PC-3 (cell line): ENCODE measurements around the gene LIPH. TPM values are rescaled to one million over a fixed set of nuclear protein-coding genes. Genes with fewer than 3 reads are reported as not detected.
A peak's percentile ranks its signal among the peaks of the same experiment; 100 is the strongest.

ENCODE experiments used
- ATAC-seq: fragments of 200-7000 bp; cut with Tn5 transposase; 2 replicates; pipeline ENCODE4 v1.9.1; 2020; ENCODE audit warnings: mild to moderate bottlenecking, moderate library complexity
- Bru-seq: library from RNA; stranded (reverse); fragments of 400-500 nt; gene quantifications from one replicate; lab custom pipeline; 2021; lab: Mats Ljungman, UMichigan
- BruChase-seq, 2 experiments: library from RNA; stranded (reverse); fragments of 400-500 nt; gene quantifications; one replicate each; lab custom pipeline; 2021; lab: Mats Ljungman, UMichigan
- BruUV-seq: library from RNA; stranded (reverse); fragments of 400-500 nt; replicated peaks from 2 replicates; lab custom pipeline; 2021; lab: Mats Ljungman, UMichigan
- CTCF ChIA-PET: fragments of 300-600 bp; sonication (Branson Sonifier 250); formaldehyde crosslinking; loops from one replicate; lab custom pipeline; 2022; ENCODE audit warnings: antibody characterized with exemption; lab: Charles Lee
- POLR2A ChIA-PET: fragments of 300-600 bp; sonication (Branson Sonifier 250); formaldehyde crosslinking; loops from one replicate; lab custom pipeline; 2022; ENCODE audit warnings: antibody characterized with exemption; ENCODE audit not compliant: unreplicated experiment; lab: Charles Lee
- DNase-seq: peaks from one replicate; pipeline ENCODE4 v3.0.0-alpha.2; 2015
- H2AFZ ChIP-seq: fragments of 300-600 bp; sonication (generic); 2 replicates; pipeline ENCODE4 v1.6.0; 2016; ENCODE audit warnings: antibody characterized with exemption, low read length
- H3F3A ChIP-seq: fragments of 300-600 bp; sonication (generic); one replicate; pipeline ENCODE4 v1.6.0; 2017; ENCODE audit warnings: antibody characterized with exemption, low read length, control low read depth, mild to moderate bottlenecking; ENCODE audit not compliant: unreplicated experiment
- H3K27ac ChIP-seq: fragments of 300-600 bp; sonication (generic); 2 replicates; pipeline ENCODE4 v1.5.1; 2016; ENCODE audit warnings: mild to moderate bottlenecking, low read length
- H3K27me3 ChIP-seq: fragments of 300-600 bp; sonication (generic); 2 replicates; pipeline ENCODE4 v1.6.1; 2016; ENCODE audit warnings: low read length, mixed read lengths
- H3K36me3 ChIP-seq: fragments of 300-600 bp; sonication (generic); 2 replicates; pipeline ENCODE4 v1.6.1; 2016; ENCODE audit warnings: low read depth, mixed run types, low read length, mixed read lengths
- H3K4me1 ChIP-seq: fragments of 300-600 bp; sonication (generic); 2 replicates; pipeline ENCODE4 v1.5.1; 2016; ENCODE audit warnings: low read length; ENCODE audit not compliant: insufficient read depth
- H3K4me2 ChIP-seq: fragments of 300-600 bp; sonication (generic); 2 replicates; pipeline ENCODE4 v1.6.0; 2016; ENCODE audit warnings: low read length
- H3K4me3 ChIP-seq: fragments of 300-600 bp; sonication (generic); 2 replicates; pipeline ENCODE4 v1.5.1; 2016; ENCODE audit warnings: mild to moderate bottlenecking, low read length, mixed read lengths
- H3K79me2 ChIP-seq: fragments of 300-600 bp; sonication (generic); 2 replicates; pipeline ENCODE4 v1.6.1; 2017; ENCODE audit warnings: low read length, mixed read lengths
- H3K9ac ChIP-seq: fragments of 300-600 bp; sonication (generic); 2 replicates; pipeline ENCODE4 v1.6.0; 2016; ENCODE audit warnings: mild to moderate bottlenecking, low read length
- H3K9me2 ChIP-seq: fragments of 300-600 bp; sonication (generic); replicated peaks from 2 replicates; pipeline ENCODE4 v1.6.1; 2016; ENCODE audit warnings: mixed run types, low read length, mixed read lengths
- H3K9me3 ChIP-seq: fragments of 300-600 bp; sonication (generic); 2 replicates; pipeline ENCODE4 v1.6.1; 2016; ENCODE audit warnings: low read length, mixed read lengths
- H4K20me1 ChIP-seq: fragments of 300-600 bp; sonication (generic); 2 replicates; pipeline ENCODE4 v1.6.1; 2016; ENCODE audit warnings: low read length, mixed read lengths
- EZH2 ChIP-seq: fragments of 300-600 bp; sonication (generic); IDR thresholded peaks from one replicate; pipeline ENCODE4 v1.6.1; 2017; ENCODE audit warnings: antibody characterized with exemption, mild to moderate bottlenecking, low read length; ENCODE audit not compliant: unreplicated experiment
- EZH2phosphoT487 ChIP-seq: fragments of 300-600 bp; sonication (generic); IDR thresholded peaks from 2 replicates; pipeline ENCODE4 v1.6.1; 2018; ENCODE audit warnings: mild to moderate bottlenecking, antibody characterized with exemption, low read length, borderline replicate concordance
- intact Hi-C: fragments of 100-400 bp; cut with micrococcal nuclease; formaldehyde crosslinking; loops from 2 replicates; pipeline ENCODE4 v1.9.0; 2023
- long read RNA-seq: library from polyadenylated mRNA; unstranded; transcript quantifications from one replicate; pipeline ENCODE4 v2.0.0, GENCODE V29; 2021; ENCODE audit not compliant: unreplicated experiment
- total RNA-seq: library from RNA; depleted of rRNA; stranded (reverse); fragments of >200 nt; gene quantifications from 2 replicates; pipeline ENCODE4 v1.2.3, GENCODE V29; 2014; rRNA removed
- TF ChIP-seq, protein P1 (sequence below): fragments of 300-600 bp; sonication (generic); conservative IDR thresholded peaks from 2 replicates; pipeline ENCODE4 v1.5.1; 2017; ENCODE audit warnings: antibody characterized with exemption, low read depth, mild to moderate bottlenecking, low read length

The LIPH gene
- total RNA-seq, result 0.35 and 1.0 TPM in 2 replicates
- percentile 46 among the genes with signal in this experiment for Bru-seq, nascent RNA
- percentile 51 among the genes with signal in this experiment for BruChase-seq, experiment 1, labeled RNA remaining after a 6-hour chase
- BruChase-seq, experiment 2, labeled RNA remaining after a 2-hour chase, result percentile 43 among the genes with signal in this experiment
- long read RNA-seq, full-length matches to known transcripts, result 5 of 10 reads
- long read RNA-seq, partial matches to known transcripts, result 3 of 10 reads
- long read RNA-seq, other reads (novel, unspliced or antisense), result 2 of 10 reads

DNA sequence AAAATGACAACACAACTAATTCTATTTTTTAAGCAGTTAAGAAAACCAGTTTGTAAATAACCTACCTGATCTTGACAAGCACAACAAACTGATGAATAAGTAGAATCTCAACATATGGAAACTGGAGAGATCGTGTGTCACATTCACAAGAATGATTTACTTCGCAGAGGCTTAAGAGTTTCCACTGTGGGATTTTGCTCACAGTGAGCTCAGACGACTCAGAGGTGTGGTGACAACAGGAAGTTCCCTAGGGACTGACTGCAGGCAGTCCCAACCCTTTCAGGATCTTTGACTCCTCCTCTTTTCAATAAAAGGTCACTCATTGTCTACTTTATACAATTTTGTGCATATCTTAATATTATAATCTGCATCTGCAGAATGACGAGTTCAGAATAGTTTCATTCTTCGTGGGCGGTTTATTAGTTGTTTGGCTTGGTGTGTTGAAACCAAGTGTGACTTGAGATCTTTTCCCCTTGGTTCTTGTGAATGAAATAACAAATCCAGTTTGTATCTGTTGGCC, at the start of gene LIPH:
Gene LIPH (minus strand): TSS at position 231 of the 520 bp plus-strand sequence. CDS start 117 bp downstream, at position 114.
- peak within 1 kb of the TSS; percentile 39 for H3K27ac ChIP-seq
- peak within 1 kb of the TSS; percentile 34 for H3K4me3 ChIP-seq

DNA sequence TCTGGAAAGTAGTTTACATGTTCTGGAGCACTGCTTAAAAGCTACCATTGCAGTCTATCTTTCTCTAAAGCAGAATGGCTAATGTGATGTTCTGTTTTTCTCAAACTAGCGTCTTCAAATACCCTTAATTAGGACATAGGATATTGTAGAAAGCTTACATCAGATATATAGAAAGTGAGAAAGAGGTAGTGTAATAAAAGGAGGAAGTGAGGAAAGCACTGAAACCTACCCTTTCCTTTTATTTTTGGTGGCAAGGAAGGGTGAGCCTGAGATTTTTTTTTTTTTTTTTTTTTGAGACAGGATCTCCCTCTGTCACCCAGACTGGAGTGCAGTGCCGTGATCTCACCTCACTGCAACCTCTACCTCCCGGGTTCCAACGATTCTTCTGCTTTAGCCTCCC, 43.1 kb upstream of the LIPH start:
- Histone ChIP-seq H3K4me3 (no peak overlapping the region), H3K36me3 (peaks cover 20% of the 10 kb centered on the region), H3K27ac (no peak overlapping the region), H2AFZ (no peak overlapping the region), H3K9me3 (no peaks in the 10 kb centered on the region), H3F3A (no peaks in the 10 kb centered on the region), H3K79me2 (no peaks in the 10 kb centered on the region), H3K4me1 (no peaks in the 10 kb centered on the region), H4K20me1 (no peaks in the 10 kb centered on the region), H3K4me2 (no peak overlapping the region), H3K9me2 (no peaks in the 10 kb centered on the region), H3K27me3 (no peaks in the 10 kb centered on the region), H3K9ac (no peak overlapping the region)
- TF ChIP-seq EZH2phosphoT487, result no peak
- TF ChIP-seq EZH2, result no peak
- TF ChIP-seq, protein P1, sequence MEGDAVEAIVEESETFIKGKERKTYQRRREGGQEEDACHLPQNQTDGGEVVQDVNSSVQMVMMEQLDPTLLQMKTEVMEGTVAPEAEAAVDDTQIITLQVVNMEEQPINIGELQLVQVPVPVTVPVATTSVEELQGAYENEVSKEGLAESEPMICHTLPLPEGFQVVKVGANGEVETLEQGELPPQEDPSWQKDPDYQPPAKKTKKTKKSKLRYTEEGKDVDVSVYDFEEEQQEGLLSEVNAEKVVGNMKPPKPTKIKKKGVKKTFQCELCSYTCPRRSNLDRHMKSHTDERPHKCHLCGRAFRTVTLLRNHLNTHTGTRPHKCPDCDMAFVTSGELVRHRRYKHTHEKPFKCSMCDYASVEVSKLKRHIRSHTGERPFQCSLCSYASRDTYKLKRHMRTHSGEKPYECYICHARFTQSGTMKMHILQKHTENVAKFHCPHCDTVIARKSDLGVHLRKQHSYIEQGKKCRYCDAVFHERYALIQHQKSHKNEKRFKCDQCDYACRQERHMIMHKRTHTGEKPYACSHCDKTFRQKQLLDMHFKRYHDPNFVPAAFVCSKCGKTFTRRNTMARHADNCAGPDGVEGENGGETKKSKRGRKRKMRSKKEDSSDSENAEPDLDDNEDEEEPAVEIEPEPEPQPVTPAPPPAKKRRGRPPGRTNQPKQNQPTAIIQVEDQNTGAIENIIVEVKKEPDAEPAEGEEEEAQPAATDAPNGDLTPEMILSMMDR, result no peak
- DNase-seq (no peak), ATAC-seq (no peak)
- ChIA-PET POLR2A (no interaction called here), CTCF (no interaction called here)
- intact Hi-C loops, result no loop called here
- BruUV-seq, result no TSS peak

More for the DNA sequence above, at the start of gene LIPH:
- no peaks in the 10 kb centered on the region for H3K9me2 ChIP-seq
- no peaks in the 10 kb centered on the region for H3K9me3 ChIP-seq
- no peaks in the 10 kb centered on the region for H3K27me3 ChIP-seq
- peak; percentile 75 for DNase-seq
- ChIA-PET CTCF (no interaction called here), POLR2A (no interaction called here)
- H3K36me3 ChIP-seq, result no peaks in the 10 kb centered on the region
- H3K79me2 ChIP-seq, result no peaks in the 10 kb centered on the region
- BruUV-seq, result no TSS peak
- intact Hi-C loops, result loop anchor here (10.0 kb wide), 1 partner anchor 188 kb away; the partner anchor contains the start of gene MAP3K13
- peak within 1 kb of the TSS; percentile 53 for H3K4me2 ChIP-seq
- peak within 1 kb of the TSS; percentile 21 for H3K9ac ChIP-seq
- peak within 1 kb of the TSS; percentile 54 for H2AFZ ChIP-seq
- H3K4me1 ChIP-seq, result peaks cover 51% of the 10 kb centered on the region
- ATAC-seq, result peak; percentile 72
- no peaks in the 10 kb centered on the region for H3F3A ChIP-seq
- no peaks in the 10 kb centered on the region for H4K20me1 ChIP-seq
- no peak for TF ChIP-seq EZH2phosphoT487
- no peak for TF ChIP-seq EZH2
- TF ChIP-seq, protein P1, result no peak

DNA sequence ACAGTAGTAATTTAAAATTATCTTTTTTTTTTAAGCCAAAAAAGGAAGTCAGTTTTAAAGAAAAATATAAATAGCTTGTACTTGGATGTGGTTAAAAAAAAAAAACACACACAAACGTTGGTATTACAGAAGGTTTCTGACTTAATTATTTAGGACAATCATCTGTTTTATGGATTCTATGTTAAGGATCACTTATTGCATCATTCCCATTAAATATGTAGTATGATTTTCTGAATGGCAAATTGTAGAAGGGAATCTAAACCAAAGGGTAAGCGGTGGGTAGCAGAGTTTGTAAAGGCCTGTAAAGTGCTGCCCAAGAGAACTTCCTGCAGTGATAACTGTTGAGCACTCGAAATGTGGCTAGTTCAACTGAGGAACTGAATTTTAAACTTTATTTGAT, 41.7 kb upstream of the LIPH start:
- ChIA-PET CTCF (no interaction called here), POLR2A (interaction anchor here (0.6 kb wide), 2 partner anchors 134 to 177 kb away, joined by 4 to 14 read pairs; no protein-coding TSS in a partner anchor)
- Histone ChIP-seq H3F3A (no peaks in the 10 kb centered on the region), H3K79me2 (peaks cover 8% of the 10 kb centered on the region), H3K9me2 (no peaks in the 10 kb centered on the region), H3K27ac (no peak overlapping the region), H3K4me2 (no peak overlapping the region), H3K9me3 (no peaks in the 10 kb centered on the region), H4K20me1 (no peaks in the 10 kb centered on the region), H3K9ac (no peak overlapping the region), H3K27me3 (no peaks in the 10 kb centered on the region), H3K4me3 (no peak overlapping the region), H2AFZ (no peak overlapping the region), H3K36me3 (peaks cover 14% of the 10 kb centered on the region; the same call in 1 of the 2 replicates), H3K4me1 (no peaks in the 10 kb centered on the region)
- intact Hi-C loops, result no loop called here
- ATAC-seq (no peak), DNase-seq (no peak)
- BruUV-seq, result no TSS peak
- TF ChIP-seq EZH2 (no peak), EZH2phosphoT487 (no peak)
- TF ChIP-seq, protein P1, result no peak
